ENCODE data around the gene MPL. TPM values are rescaled to one million over a fixed set of nuclear protein-coding genes. Genes with fewer than 3 reads are reported as not detected.

Gene MPL
- total and polyA plus RNA-seq, 2 of the 13 experiments (the other 11 are each of a cell fraction or from before 2014, with no cell fraction given) = not detected

GRCh38 chr1:43358746-43359693 is 21.4 kb downstream of the MPL start, which contains the start of gene CDC20 (continued):
- TF ChIP-seq SKIL (CRISPR knock-in tag; IDR thresholded peaks at IDR 0.05; ENCODE audit: borderline replicate concordance) (peak; percentile 54; the same call in 1 of the 2 replicates), ZNF564 (CRISPR knock-in tag; IDR thresholded peaks at IDR 0.05) (peak; percentile 74), ZFP91 (CRISPR knock-in tag; IDR thresholded peaks at IDR 0.05; ENCODE audit: borderline replicate concordance) (peak; percentile 64; the same call in 1 of the 2 replicates), PHB2 (IDR thresholded peaks at IDR 0.05; ENCODE audit: partially characterized antibody) (no peak), PHF20 (CRISPR knock-in tag; IDR thresholded peaks at IDR 0.05) (peak; percentile 57; the same call in 1 of the 2 replicates), MATR3 (CRISPR knock-in tag; IDR thresholded peaks at IDR 0.05) (no peak), ZNF839 (CRISPR knock-in tag; IDR thresholded peaks at IDR 0.05; ENCODE audit: borderline replicate concordance) (0 out of 2 replicates have a peak, but pooled peaks have one; percentile 17), NFYC (CRISPR knock-in tag; IDR thresholded peaks at IDR 0.05) (peak; percentile 95), ZNF781 (CRISPR knock-in tag; IDR thresholded peaks at IDR 0.05; ENCODE audit: borderline replicate concordance, not compliant biosample characterization) (no peak), ZSCAN29 (CRISPR knock-in tag; conservative IDR thresholded peaks at IDR 0.05) (no peak), TCF12 (IDR thresholded peaks at IDR 0.05) (no peak), TCF12 (CRISPR knock-in tag; IDR thresholded peaks at IDR 0.05) (no peak), PHF8 (CRISPR knock-in tag; IDR thresholded peaks at IDR 0.05) (peak; percentile 55; the same call in 1 of the 2 replicates), SRY (CRISPR knock-in tag; IDR thresholded peaks at IDR 0.05) (no peak; the same call in 1 of the 2 replicates), ONECUT2 (CRISPR knock-in tag; IDR thresholded peaks at IDR 0.05) (no peak), ZNF841 (CRISPR knock-in tag; IDR thresholded peaks at IDR 0.05; ENCODE audit: borderline replicate concordance) (peak; percentile 82; the same call in 1 of the 2 replicates), MXD4 (CRISPR knock-in tag; IDR thresholded peaks at IDR 0.05) (peak; percentile 98), ZNF136 (CRISPR knock-in tag; IDR thresholded peaks at IDR 0.05; ENCODE audit: low read depth) (no peak), DNMT1 (CRISPR knock-in tag; IDR thresholded peaks at IDR 0.05) (no peak), ZNF460 (CRISPR knock-in tag; IDR thresholded peaks at IDR 0.05; ENCODE audit: borderline replicate concordance) (no peak), PAWR (CRISPR knock-in tag; IDR thresholded peaks at IDR 0.05; ENCODE audit: borderline replicate concordance) (no peak), ZBTB26 (CRISPR knock-in tag; IDR thresholded peaks at IDR 0.05; ENCODE audit: borderline replicate concordance) (no peak), FOSL1 (CRISPR knock-in tag; IDR thresholded peaks at IDR 0.05; ENCODE audit: borderline replicate concordance) (no peak), ZBTB3 (CRISPR knock-in tag; IDR thresholded peaks at IDR 0.05; ENCODE audit: borderline replicate concordance, low read depth) (no peak)

Data from HepG2 (cell line).